GM21717 (cell line): Measurements from ENCODE around the gene RNF217.
"Not testable (repeated sequence)": the region's sequence is repeated elsewhere in the genome, so short reads cannot be mapped to it uniquely, and the experiment has no call there.

Source experiments
- ATAC-seq: cut with Tn5 transposase; IDR thresholded peaks from one replicate; pipeline ENCODE4 v1.9.1; 2021; ENCODE audit warnings: mild to moderate bottlenecking, moderate library complexity; ENCODE audit not compliant: unreplicated experiment

RNF217 gene

DNA sequence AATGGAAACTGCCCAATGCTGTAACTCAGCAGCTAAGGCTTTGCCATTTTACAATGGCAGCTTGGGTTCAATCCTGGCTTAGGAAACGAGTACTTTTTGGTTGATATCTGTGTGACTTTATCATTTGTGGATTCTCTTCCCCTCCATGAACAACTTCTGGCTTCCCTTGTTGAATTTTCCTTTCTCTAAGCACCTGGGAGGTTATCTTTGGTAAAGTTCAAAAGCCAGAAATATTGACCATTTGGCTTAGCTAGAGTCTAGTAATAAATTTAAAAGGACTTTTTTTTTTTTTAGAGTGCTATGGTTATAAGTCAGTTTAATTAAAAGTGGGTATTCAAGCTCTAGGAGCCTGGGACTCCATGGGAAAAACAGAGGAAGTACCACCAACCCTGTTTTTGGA lies 159.7 kb downstream of the RNF217 start:
- no peak for ATAC-seq

DNA sequence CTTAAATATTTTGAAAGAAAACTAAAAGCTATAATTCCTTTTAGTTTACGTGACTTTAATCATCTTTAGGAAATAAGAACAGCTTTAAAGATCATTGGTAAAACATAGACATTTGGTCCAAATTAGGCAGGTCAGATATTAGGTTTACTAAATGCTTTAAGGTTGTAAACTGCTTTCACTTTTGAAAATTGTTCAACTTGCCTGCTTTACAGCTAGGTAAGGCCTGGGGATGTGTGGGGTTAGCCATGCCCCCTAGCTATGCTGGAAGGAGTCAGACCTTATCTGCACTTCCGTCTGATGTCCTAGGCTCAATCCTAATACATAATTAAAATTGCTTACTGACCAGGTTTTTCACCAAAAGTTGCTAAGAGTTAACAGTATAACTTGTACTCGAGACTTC lies 160.8 kb downstream of the RNF217 start:
- ATAC-seq, result no peak

- no peak for ATAC-seq
These were observed 161.3 kb downstream of the RNF217 start for GRCh38 chr6:125123468-125124048.

DNA sequence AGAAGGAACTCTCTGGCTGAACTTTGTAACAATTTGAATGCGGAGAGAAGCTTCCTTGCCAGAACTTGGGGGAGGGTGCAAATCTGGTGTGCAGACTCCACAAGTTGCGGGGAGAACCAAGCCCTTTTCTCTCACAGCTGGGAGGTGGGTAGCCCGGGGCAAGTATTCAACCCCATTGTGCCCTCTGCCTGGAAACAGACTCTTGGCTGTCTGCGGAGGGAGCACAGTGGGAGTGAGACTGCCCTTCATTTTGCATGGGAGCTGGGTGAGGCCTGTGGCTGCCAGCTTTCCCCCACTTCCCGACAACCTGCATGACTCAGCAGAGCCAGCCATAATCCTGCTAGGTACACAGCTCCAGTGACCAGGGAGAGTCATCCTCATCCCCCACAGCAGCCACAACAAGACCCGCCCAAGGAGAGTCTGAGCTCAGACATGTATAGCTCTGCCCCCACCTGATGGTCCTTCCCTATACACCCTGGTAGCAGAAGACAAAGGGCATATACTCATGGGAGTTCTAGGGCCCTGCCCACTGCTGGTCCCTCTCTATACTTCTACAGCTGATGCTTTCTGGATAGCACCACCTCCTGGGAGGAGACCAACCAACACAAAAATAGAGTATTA lies 161.9 kb downstream of the RNF217 start:
- ATAC-seq, result no peak

GRCh38 chr6:125125856-125126255 lies 163.6 kb downstream of the RNF217 start:
- ATAC-seq, result not testable (repeated sequence)

- no peak for ATAC-seq
These were observed 167.1 kb downstream of the RNF217 start for GRCh38 chr6:125129354-125129753.

GRCh38 chr6:125132058-125132457 lies 169.8 kb downstream of the RNF217 start:
- ATAC-seq, result no peak

- no peak for ATAC-seq
These were observed 174.1 kb downstream of the RNF217 start for GRCh38 chr6:125136378-125136777.

DNA sequence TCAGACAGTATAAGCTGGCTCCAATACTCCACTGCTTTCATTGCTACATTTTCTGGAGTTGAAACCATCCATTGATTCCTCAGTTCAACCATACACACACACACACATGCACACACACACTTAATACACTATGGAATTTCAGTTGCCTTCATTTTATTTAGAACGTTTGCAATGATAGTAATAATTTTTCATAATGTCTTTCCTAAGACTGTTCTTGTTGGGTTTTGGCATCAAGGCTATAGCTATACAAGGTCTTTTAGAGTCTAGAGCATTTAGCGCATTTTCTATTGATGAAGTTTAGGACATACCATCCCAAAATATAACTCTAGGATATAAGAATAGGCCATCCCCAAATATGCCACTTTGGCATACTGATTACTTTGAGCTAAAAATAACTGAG lies 175.8 kb downstream of the RNF217 start:
- ATAC-seq, result no peak

- no peak for ATAC-seq
These were observed 178.6 kb downstream of the RNF217 start for GRCh38 chr6:125140808-125141207.
